HG03575 (cell line): ENCODE data around the gene SNCAIP.
A peak's percentile ranks its signal among the peaks of the same experiment; 100 is the strongest.

Source experiments
- ATAC-seq: cut with Tn5 transposase; IDR thresholded peaks from one replicate; pipeline ENCODE4 v1.9.1; 2021; ENCODE audit not compliant: unreplicated experiment, insufficient number of reproducible peaks, low FRiP score; ENCODE audit errors: extremely low read depth

SNCAIP gene

DNA sequence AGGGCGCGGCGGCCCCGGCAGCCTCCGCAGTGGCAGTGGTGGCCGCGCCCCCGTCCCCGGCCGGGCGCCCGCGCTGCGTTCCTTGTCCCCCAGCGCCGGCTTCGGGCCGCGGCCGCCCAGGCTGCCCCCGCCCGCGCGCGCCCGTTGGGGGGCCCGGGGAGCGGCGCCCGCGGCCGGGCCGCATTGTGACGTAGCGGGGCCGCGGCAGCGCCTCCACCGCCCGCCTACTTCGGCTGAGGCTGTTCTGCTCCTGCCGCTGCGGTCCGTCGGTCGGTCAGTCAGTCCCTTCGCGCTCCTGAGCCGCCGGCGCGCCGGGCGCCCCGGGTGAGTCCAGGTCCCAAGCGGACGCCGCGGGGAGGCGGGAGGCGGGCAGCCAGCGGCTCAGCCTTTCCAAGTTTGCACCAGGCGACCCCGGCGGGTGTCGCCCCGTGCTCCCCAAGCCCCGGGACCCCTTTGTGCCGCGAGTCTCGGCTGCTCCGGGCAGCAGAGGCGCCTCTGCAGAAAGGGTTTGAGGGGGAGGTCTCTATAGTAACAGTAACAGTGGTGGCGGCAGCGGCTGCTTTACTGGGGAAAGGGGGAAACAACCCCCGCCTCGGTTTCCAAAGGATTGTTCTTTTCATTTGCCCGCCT is at the start of gene SNCAIP:
SNCAIP (plus strand) TSS at position 277 of the 630 bp plus-strand sequence. CDS start 78,898 bp downstream, outside the sequence.
- ATAC-seq: no peak

DNA sequence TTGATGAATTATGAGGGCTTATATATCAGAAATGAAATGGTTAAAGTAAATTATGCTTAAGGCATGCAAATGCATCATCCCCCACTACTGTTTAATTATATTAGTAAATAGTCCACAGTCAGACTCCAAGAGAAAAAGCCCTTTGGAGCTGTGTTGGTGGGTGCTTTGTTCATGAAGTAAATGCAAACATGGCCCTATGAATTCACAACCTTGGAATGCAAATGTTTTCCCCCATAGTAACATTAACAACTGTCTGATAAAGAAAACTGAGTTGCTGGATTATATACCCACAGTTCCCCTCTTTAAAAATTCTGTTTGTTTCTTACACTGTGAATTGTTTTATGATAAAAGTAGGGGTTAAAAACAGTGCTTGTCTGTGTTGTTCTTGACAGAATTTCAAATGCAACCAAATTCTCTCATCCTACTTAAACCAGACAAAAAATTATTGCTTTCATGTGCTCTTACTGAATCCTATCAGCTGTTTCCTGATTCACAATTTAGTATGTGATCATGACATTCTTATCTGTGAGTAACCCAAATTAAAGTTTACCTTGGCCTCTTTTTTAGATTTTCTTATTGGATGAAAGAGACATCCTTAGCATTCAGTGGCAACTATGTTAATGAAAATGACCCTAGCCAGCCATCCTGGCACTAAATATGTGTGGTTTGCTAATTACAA is 48.5 kb upstream of the SNCAIP start:
- no peak for ATAC-seq

- no peak for ATAC-seq
Observed at GRCh38 chr5:122264610-122265009, 47.4 kb upstream of the SNCAIP start.

GRCh38 chr5:122267185-122267584 is 44.9 kb upstream of the SNCAIP start:
- ATAC-seq: no peak

- no peak for ATAC-seq
Observed at GRCh38 chr5:122273696-122274095, 38.3 kb upstream of the SNCAIP start.

GRCh38 chr5:122283592-122283991 is 28.4 kb upstream of the SNCAIP start:
- ATAC-seq: no peak

DNA sequence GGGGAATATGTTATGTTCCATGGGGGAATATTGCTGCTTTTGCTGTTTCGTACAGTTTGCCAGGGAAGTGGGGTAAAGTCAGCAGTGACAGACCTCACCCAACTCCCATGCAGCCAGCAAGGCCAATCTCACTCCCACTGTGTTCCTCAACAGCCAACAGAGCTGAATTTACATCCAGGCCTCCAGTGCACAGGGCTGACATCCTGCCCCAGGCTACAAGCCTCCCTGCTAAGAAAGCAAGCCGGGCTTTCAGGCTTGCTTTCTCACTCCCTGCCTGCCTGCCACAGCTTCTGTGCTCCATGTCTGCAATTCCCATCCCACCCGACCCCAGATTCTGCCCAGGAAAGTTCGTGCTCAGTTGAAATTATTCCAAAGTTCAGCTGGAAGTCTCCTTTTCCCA is 25.5 kb upstream of the SNCAIP start:
- ATAC-seq: no peak

DNA sequence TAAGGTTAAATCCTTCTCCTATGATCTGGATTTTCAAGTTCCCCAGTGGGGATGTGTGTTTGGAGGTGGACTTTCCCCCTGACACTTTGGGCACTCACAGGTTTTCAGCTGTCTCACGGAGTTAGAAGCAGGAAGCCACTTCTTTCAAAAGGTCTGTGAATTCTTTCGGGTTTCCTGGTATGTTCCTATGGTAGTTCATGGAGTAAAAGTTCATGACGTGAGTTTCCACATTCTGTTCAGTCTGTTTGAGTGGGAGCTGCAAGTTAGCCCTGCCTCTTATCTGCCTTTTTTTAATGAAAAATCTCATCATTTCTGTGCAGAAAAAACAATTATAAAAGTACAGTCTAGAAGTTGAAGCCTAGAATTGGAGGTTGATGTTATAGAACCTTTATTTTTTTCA is 24.9 kb upstream of the SNCAIP start:
- no peak for ATAC-seq

- no peak for ATAC-seq
Observed at GRCh38 chr5:122291000-122291901, 20.8 kb upstream of the SNCAIP start.

DNA sequence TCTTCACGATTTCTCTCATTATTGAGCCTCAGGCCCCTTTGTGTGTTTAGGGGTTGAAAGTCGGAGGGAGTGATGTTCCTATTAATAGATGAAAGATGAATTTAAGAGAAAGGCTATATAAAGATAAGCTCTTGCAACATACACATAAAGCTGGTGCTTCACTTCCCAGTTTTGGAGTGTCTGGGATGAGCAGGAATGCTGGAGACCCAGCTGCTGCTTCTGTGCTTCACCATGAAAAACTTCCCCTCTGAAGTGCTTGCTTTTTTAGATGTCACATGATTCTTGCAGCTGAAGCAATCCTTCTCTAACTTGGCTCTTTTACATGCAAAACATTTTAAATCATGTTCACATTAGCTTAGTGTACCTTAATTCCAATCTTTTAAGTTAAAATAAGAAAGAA is 19.7 kb upstream of the SNCAIP start:
- ATAC-seq: no peak

- no peak for ATAC-seq
Observed at GRCh38 chr5:122295138-122295537, 16.9 kb upstream of the SNCAIP start.

DNA sequence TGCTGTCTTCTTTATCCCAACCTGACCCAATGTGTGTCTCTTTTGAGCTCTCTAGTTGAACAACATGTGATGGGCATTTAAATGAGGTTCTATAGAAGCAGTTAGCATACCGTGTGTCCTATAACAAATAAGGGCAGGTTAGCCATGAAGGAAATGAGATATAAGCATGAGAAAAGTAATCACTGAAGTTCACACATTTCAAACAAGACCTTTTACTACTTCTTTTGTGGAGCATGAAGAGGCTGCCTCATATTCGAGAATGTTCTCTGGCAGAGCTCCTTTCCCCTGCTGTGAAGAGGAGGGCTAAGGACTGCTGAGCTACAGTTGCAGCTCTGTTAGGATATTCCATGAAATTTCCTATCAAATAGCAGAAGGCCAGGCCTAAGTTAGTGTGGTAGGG is 15.2 kb upstream of the SNCAIP start:
- ATAC-seq: no peak

GRCh38 chr5:122297587-122298298 is 14.3 kb upstream of the SNCAIP start:
- ATAC-seq: peak; percentile 76

DNA sequence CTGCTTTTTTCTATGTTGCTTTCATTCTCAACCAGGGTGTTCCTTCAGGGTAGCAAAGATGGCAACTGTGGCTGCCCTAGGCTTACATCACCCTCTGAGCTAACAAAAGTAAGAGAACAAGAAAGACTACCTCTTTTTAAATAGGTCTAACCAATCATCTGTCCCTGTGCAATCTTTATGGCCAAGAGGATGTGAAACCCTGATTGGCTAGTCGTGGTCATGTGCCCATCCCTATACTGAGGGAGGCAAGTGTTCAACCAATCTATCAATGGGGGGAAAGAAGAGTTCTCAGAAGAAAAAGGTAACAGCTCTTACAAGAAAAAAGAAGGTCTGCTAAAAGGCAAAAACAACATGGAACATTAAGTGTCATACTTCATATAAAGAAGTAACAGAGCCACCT is 11.7 kb upstream of the SNCAIP start:
- no peak for ATAC-seq

- ATAC-seq: no peak
Observed at GRCh38 chr5:122301016-122301415, 11.0 kb upstream of the SNCAIP start.

- no peak for ATAC-seq
Observed at GRCh38 chr5:122304471-122305215, 7.4 kb upstream of the SNCAIP start.

DNA sequence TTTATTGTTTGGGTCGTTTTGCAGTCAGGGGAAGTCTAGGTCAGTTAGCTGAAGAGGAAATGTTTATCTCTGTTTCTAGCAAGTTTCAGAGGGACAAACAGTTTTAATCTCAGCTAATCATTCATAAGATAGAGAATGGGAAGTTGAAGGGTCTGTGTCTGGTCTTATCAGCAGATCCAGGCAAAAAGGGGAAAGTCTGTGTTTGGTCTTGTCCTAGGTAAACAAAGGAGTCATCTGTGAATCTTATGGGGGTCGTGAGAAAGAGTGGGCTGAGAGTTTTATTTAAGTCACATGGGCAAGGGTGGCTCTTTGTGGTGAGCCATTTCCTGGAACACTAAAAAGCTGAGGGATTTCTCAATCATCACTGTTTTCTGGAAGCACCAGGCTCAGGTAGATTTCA is 5.6 kb upstream of the SNCAIP start:
- no peak for ATAC-seq

- ATAC-seq: no peak
Observed at GRCh38 chr5:122310889-122311288, 1.1 kb upstream of the SNCAIP start.
